ENCODE measurements around the gene TBCD. TPM values are rescaled to one million over a fixed set of nuclear protein-coding genes. Genes with fewer than 3 reads are reported as not detected.

TBCD gene
- total and polyA plus RNA-seq, 12 donors = 41.3 to 107 (median 52.4) TPM

- H3K27ac ChIP-seq = peak overlapping the region; percentile 46 to 78 (median 70)
- H3K4me1 ChIP-seq = peaks cover 13 to 56% (median 34%) of the 10 kb centered on the region in 9 donors
- DNase-seq = no peak
Measured at GRCh38 chr17:82807101-82807500, 55.2 kb downstream of the TBCD start.

GRCh38 chr17:82807562-82807961 lies 55.7 kb downstream of the TBCD start:
- intact Hi-C loops (cut with DNase I) = loop anchor here in 2 of 10 donors (2.0 to 5.0 kb wide), 2 partner anchors 35 to 37 kb away; partner anchors contain the start of gene ZNF750 (in 1 of the 2)
- Histone ChIP-seq H3K4me1 (peaks cover 13 to 52% (median 34%) of the 10 kb centered on the region in 9 donors), H3K9me3 (no peaks in the 10 kb centered on the region), H3K27me3 (no peaks in the 10 kb centered on the region), H3K27ac (peak overlapping the region in 9 of 10 donors; percentile 29 to 77 (median 65)), H3K36me3 (peaks cover 0 to 55% (median 12%) of the 10 kb centered on the region in 9 donors), H3K4me3 (no peak overlapping the region)
- TF ChIP-seq CTCF (IDR thresholded peaks at IDR 0.05) = no peak
- no peak for ATAC-seq
- DNase-seq = no peak
- 79 to 86% methylated on average over 21 of the region's 21 CpGs for WGBS, 2 donors

More at GRCh38 chr17:82807101-82807500, 55.2 kb downstream of the TBCD start:
- H3K36me3 ChIP-seq = peaks cover 0 to 50% (median 9%) of the 10 kb centered on the region in 9 donors
- no peak for TF ChIP-seq CTCF (IDR thresholded peaks at IDR 0.05)
- no peaks in the 10 kb centered on the region for H3K27me3 ChIP-seq
- intact Hi-C loops (cut with DNase I) = loop anchor here in 2 of 10 donors (2.0 to 5.0 kb wide), 2 partner anchors 35 to 38 kb away; partner anchors contain the start of gene ZNF750 (in 1 of the 2)
- peak overlapping the region in 1 of 10 donors; percentile 1 for H3K4me3 ChIP-seq
- ATAC-seq = peak in 3 of 8 donors; percentile 2 to 21 (median 3)
- 64 to 69% methylated on average over 9 of the region's 9 CpGs for WGBS, 2 donors
- no peaks in the 10 kb centered on the region for H3K9me3 ChIP-seq

- intact Hi-C loops (cut with DNase I) = loop anchor here in 1 of 10 donors (5.0 kb wide), 1 partner anchor 34 kb away; the partner anchor contains the start of gene ZNF750
- Histone ChIP-seq H3K27ac (peak overlapping the region in 7 of 10 donors; percentile 29 to 77 (median 65)), H3K4me1 (peaks cover 13 to 47% (median 34%) of the 10 kb centered on the region in 9 donors), H3K9me3 (no peaks in the 10 kb centered on the region), H3K36me3 (peaks cover 0 to 59% (median 12%) of the 10 kb centered on the region in 9 donors), H3K4me3 (no peak overlapping the region), H3K27me3 (no peaks in the 10 kb centered on the region)
- DNase-seq = no peak
- no peak for TF ChIP-seq CTCF (IDR thresholded peaks at IDR 0.05)
- ATAC-seq = no peak
- WGBS, 2 donors = 94% methylated on average over 8 of the region's 8 CpGs
Measured at GRCh38 chr17:82808006-82808405, 56.1 kb downstream of the TBCD start.

DNA sequence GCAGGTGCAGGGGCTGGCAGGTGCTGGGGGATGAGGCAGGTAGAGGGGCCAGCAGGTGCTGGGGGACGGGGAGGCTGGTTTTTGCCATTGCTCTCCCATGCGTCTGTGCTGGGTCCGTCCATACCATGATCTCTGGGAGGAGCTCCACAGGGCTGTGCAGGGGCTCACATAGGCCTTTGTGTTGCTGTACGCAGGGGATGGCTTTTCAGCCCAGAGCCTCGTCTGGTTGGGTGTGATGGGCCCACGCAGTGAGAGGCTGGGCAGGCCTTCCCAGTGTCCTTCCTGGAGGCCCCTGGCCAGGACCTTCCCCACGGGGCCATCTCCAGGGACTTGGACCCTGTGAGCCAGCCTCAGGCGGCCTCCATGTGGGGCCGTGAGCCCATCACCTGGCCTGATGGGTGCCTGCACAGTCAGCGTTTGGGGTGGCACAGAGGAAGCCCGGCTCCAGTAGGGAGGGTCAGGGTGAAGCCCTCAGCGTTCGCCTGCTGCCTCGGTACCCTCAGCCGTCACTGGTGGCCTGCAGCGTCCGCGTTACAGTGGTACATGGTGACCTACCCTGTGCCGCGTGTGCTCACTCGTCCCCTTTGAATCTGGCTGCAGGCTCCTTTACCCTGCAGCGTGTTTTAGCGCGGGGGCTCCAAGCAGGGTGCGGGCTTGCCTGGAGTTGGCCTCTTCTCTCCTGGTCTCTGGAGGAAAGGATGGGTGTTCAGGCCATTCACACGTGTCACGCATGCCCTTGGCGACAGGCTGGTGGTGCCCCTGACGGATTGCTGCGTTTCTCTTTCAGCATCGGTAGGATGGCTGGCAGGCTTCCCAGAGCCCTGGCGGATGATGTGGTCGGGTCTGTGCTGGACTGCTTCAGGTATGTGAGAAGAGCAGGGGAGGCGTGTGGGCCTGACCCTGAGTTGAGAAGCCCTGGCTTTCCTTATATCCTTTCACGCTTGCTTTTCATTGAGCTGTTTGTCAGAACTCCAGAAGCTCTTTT lies 57.3 kb downstream of the TBCD start:
- no peaks in the 10 kb centered on the region for H3K9me3 ChIP-seq
- H3K36me3 ChIP-seq = peaks cover 0 to 69% (median 12%) of the 10 kb centered on the region in 9 donors
- no peaks in the 10 kb centered on the region for H3K27me3 ChIP-seq
- DNase-seq (no peak), ATAC-seq (no peak)
- TF ChIP-seq CTCF (IDR thresholded peaks at IDR 0.05) = no peak
- H3K4me3 ChIP-seq = no peak overlapping the region
- H3K4me1 ChIP-seq = peaks cover 12 to 40% (median 33%) of the 10 kb centered on the region in 9 donors
- 85 to 91% methylated on average over 34 to 35 of the region's 35 CpGs for WGBS, 2 donors
- H3K27ac ChIP-seq = no peak overlapping the region
- intact Hi-C loops (cut with DNase I) = loop anchor here in 1 of 10 donors (5.0 kb wide), 1 partner anchor 33 kb away; the partner anchor contains the start of gene ZNF750
